HepG2 (cell line): ENCODE measurements around the gene GPC4. TPM values are rescaled to one million over a fixed set of nuclear protein-coding genes. Genes with fewer than 3 reads are reported as not detected.

Source experiments
- ATAC-seq: fragments of 200-7000 bp; cut with Tn5 transposase; 3 replicates; pipeline ENCODE4 v1.9.1; 2020; ENCODE audit warnings: mild to moderate bottlenecking, moderate library complexity
- BruUV-seq: library from RNA; stranded (reverse); fragments of 400-500 nt; replicated peaks from 2 replicates; lab custom pipeline; 2021; lab: Mats Ljungman, UMichigan
- CTCF ChIA-PET: fragments of 300-600 bp; formaldehyde crosslinking; extraction: SDS; loops from one replicate; lab custom pipeline; 2021; ENCODE audit warnings: low total read pairs, inconsistent platforms, low intra/inter-chr PET ratio; lab: Yijun Ruan, JAX
- POLR2A ChIA-PET: fragments of 350-600 bp; sonication (Branson Sonifier 250); formaldehyde crosslinking; loops from one replicate; lab custom pipeline; 2020; ENCODE audit warnings: antibody characterized with exemption, inconsistent platforms; lab: Yijun Ruan, JAX
- DNase-seq: peaks from one replicate; pipeline ENCODE4 v3.0.0-alpha.2; 2015; ENCODE audit warnings: low spot score
- FAIRE-seq: peaks from 3 replicates; lab custom pipeline; 2011; peaks lifted over from hg19 to GRCh38; lab: Jason Lieb, UNC
- H2AFZ ChIP-seq: one replicate; pipeline ENCODE4 v1.6.1; 2011; ENCODE audit warnings: low read length, inconsistent platforms
- H3K27ac ChIP-seq: fragments of 300-600 bp; 3 replicates; pipeline ENCODE4 v1.8.0; 2011; ENCODE audit warnings: mixed run types, mild to moderate bottlenecking, mixed read lengths, low read length, inconsistent platforms; ENCODE audit not compliant: insufficient read depth; ENCODE audit errors: extremely low read length
- H3K27me3 ChIP-seq, 2 experiments: fragments of 200-600 bp in 1 of 2; 2 replicates in 1 of 2; 3 replicates in 1 of 2; pipeline versions ENCODE4 v1.6.0 to v1.8.0; 2011; ENCODE audit warnings: low read length in 2 of 2, mild to moderate bottlenecking in 2 of 2, moderate library complexity in 2 of 2, inconsistent platforms in 1 of 2; ENCODE audit not compliant: insufficient read depth in 2 of 2, control insufficient read depth in 1 of 2
- H3K36me3 ChIP-seq, 2 experiments: fragments of 200-600 bp in 1 of 2; replicated peaks in 1 of 2; 2 replicates in 1 of 2; 3 replicates in 1 of 2; pipeline versions ENCODE4 v1.5.1 to v1.8.0; 2011; ENCODE audit warnings: low read length in 2 of 2, inconsistent platforms in 1 of 2; ENCODE audit not compliant: insufficient read depth in 2 of 2, control insufficient read depth in 1 of 2
- H3K4me1 ChIP-seq: 2 replicates; pipeline ENCODE4 v1.5.1; 2012; ENCODE audit warnings: low read length, inconsistent platforms; ENCODE audit not compliant: insufficient read depth
- H3K4me2 ChIP-seq: 2 replicates; pipeline ENCODE4 v1.6.0; 2011; ENCODE audit warnings: low read depth, low read length, inconsistent platforms
- H3K4me3 ChIP-seq, 3 experiments: fragments of 200-600 bp in 1 of 3; sonication (generic), shearing (Covaris generic) in 1 of 3; replicated peaks in 1 of 3; 2 replicates each; pipeline ENCODE4 v1.5.1; 2011 to 2016; ENCODE audit warnings: low read length in 3 of 3, inconsistent platforms in 2 of 3, low read depth in 2 of 3, mild to moderate bottlenecking in 2 of 3, control low read depth in 1 of 3, mixed read lengths in 1 of 3; ENCODE audit not compliant: insufficient read depth in 1 of 3
- H3K79me2 ChIP-seq: one replicate; pipeline ENCODE4 v1.6.1; 2011; ENCODE audit warnings: low read length, inconsistent platforms; ENCODE audit not compliant: insufficient read depth
- H3K9ac ChIP-seq: 2 replicates; pipeline ENCODE4 v1.6.0; 2011; ENCODE audit warnings: mild to moderate bottlenecking, low read depth, low read length, inconsistent platforms; ENCODE audit not compliant: insufficient read depth
- H3K9me3 ChIP-seq: 2 replicates; pipeline ENCODE4 v1.5.1; 2012; ENCODE audit warnings: mild to moderate bottlenecking, low read length
- H4K20me1 ChIP-seq: 2 replicates; pipeline ENCODE4 v1.6.0; 2011; ENCODE audit warnings: inconsistent platforms, mild to moderate bottlenecking, low read length, moderate library complexity; ENCODE audit not compliant: insufficient read depth
- ATF3 ChIP-seq: sonication (generic); formaldehyde crosslinking; IDR thresholded peaks from 2 replicates; pipeline ENCODE4 v1.4.0; 2020; ENCODE audit warnings: missing genetic modification reagents
- ATF7-NPFF ChIP-seq: sonication (generic); formaldehyde crosslinking; IDR thresholded peaks from 2 replicates; pipeline ENCODE4 v1.8.1; 2023; ENCODE audit warnings: mild to moderate bottlenecking, low read depth, missing genetic modification reagents, moderate library complexity
- BORCS8-MEF2B ChIP-seq: sonication (generic); formaldehyde crosslinking; IDR thresholded peaks from 2 replicates; pipeline ENCODE4 v1.8.0; 2022; ENCODE audit warnings: mild to moderate bottlenecking, missing genetic modification reagents
- E2F5 ChIP-seq: sonication (generic); formaldehyde crosslinking; conservative IDR thresholded peaks from 2 replicates; pipeline ENCODE4 v1.4.0; 2020; ENCODE audit warnings: missing genetic modification reagents
- NFE2L2 ChIP-seq: fragments of 150-350 bp; IDR thresholded peaks from 2 replicates; pipeline ENCODE4 v1.6.1; 2014; ENCODE audit warnings: low read length
- NR1H2 ChIP-seq: sonication (generic); formaldehyde crosslinking; IDR thresholded peaks from 2 replicates; pipeline ENCODE4 v1.8.1; 2022; ENCODE audit warnings: low read depth, missing genetic modification reagents, borderline replicate concordance
- PRDM15 ChIP-seq: sonication (generic); formaldehyde crosslinking; IDR thresholded peaks from 2 replicates; pipeline ENCODE4 v1.4.0; 2020; ENCODE audit warnings: missing genetic modification reagents
- REXO4 ChIP-seq: sonication (generic); formaldehyde crosslinking; IDR thresholded peaks from 2 replicates; pipeline ENCODE4 v1.8.0; 2022; ENCODE audit warnings: missing genetic modification reagents, mild to moderate bottlenecking, borderline replicate concordance
- SNAPC4 ChIP-seq: sonication (generic); formaldehyde crosslinking; IDR thresholded peaks from 2 replicates; pipeline ENCODE4 v1.4.0; 2020; ENCODE audit warnings: mild to moderate bottlenecking, missing genetic modification reagents
- ZBTB21 ChIP-seq: sonication (generic); formaldehyde crosslinking; IDR thresholded peaks from 2 replicates; pipeline ENCODE4 v1.4.0; 2020; ENCODE audit warnings: missing genetic modification reagents
- ZFP1 ChIP-seq: IDR thresholded peaks from 2 replicates; pipeline ENCODE4 v1.6.1; 2016
- ZNF552 ChIP-seq: sonication (generic); formaldehyde crosslinking; IDR thresholded peaks from 2 replicates; pipeline ENCODE4 v1.9.0; 2022; ENCODE audit warnings: missing genetic modification reagents, mild to moderate bottlenecking, borderline replicate concordance
- ZNF770 ChIP-seq: sonication (generic); formaldehyde crosslinking; IDR thresholded peaks from 2 replicates; pipeline ENCODE4 v1.5.0; 2020; ENCODE audit warnings: mild to moderate bottlenecking, missing genetic modification reagents
- WGBS: methylation state at CpG from one replicate; pipeline ENCODE4 v1.1.6; 2017; ENCODE audit warnings: low lambda C conversion rate; 5-methylcytosine and 5-hydroxymethylcytosine counted together
- in situ Hi-C: cut with HindIII; loops from 2 replicates; pipeline ENCODE4 v1.10.0; 2017; ENCODE audit warnings: low pct_unique_long_range_greater_than_20kb; ENCODE audit not compliant: extremely low pct_ligation_motif_present
- intact Hi-C: fragments of 100-400 bp; cut with micrococcal nuclease; formaldehyde crosslinking; loops from one replicate; pipeline ENCODE4 v1.10.0; 2022; ENCODE audit not compliant: unreplicated experiment
- polyA plus RNA-seq, 8 experiments: library from polyadenylated mRNA; depleted of rRNA in 3 of 8; stranded (reverse) in 7 of 8; unstranded in 1 of 8; fragments of >200 nt; fragmentation: Illumina TruSeq in 4 of 8; extraction: Trizol in 4 of 8; gene quantifications; 2 replicates each; pipeline versions ENCODE4 v1.2.1 to v1.2.3, GENCODE V29; 2011 to 2016; ENCODE audit warnings: low read depth in 4 of 8, missing spikeins in 1 of 8, mixed read lengths in 1 of 8; ENCODE audit not compliant: insufficient read depth in 1 of 8
- total RNA-seq, 5 experiments: library from RNA; depleted of rRNA; stranded (reverse); fragments of >200 nt; fragmentation: Illumina TruSeq; extraction: Trizol; gene quantifications; 2 replicates each; pipeline ENCODE4 v1.2.3, GENCODE V29; 2016; ENCODE audit warnings: low read depth in 1 of 5

The GPC4 gene
- total and polyA plus RNA-seq, 2 of the 13 experiments (the other 11 are each of a cell fraction or from before 2014, with no cell fraction given): 0.29 to 0.38 TPM

GRCh38 chrX:133362538-133362937, 52.8 kb downstream of the GPC4 start:
- CTCF ChIA-PET: no interaction called here
- no TSS peak for BruUV-seq
- H3K4me3 ChIP-seq: no peak overlapping the region
- H3K79me2 ChIP-seq: no peaks in the 10 kb centered on the region
- no peaks in the 10 kb centered on the region for H4K20me1 ChIP-seq
- intact Hi-C loops (no loop called here), in situ Hi-C loops (no loop called here)
- no peak overlapping the region for H3K4me2 ChIP-seq
- no peaks in the 10 kb centered on the region for H3K36me3 ChIP-seq
- POLR2A ChIA-PET: no interaction called here
- no peak for DNase-seq
- FAIRE-seq: no peak
- no peaks in the 10 kb centered on the region for H3K27me3 ChIP-seq
- H3K9me3 ChIP-seq: no peaks in the 10 kb centered on the region
- H3K9ac ChIP-seq: no peak overlapping the region
- 30% methylated on average over 2 of the region's 2 CpGs for WGBS
- ATAC-seq: no peak
- no peak overlapping the region for H2AFZ ChIP-seq
- no peak overlapping the region for H3K27ac ChIP-seq
- no peaks in the 10 kb centered on the region for H3K4me1 ChIP-seq
- TF ChIP-seq SNAPC4 (CRISPR knock-in tag): no peak
- TF ChIP-seq ZFP1 (CRISPR knock-in tag): no peak
- no peak for TF ChIP-seq ATF7-NPFF (CRISPR knock-in tag)
- TF ChIP-seq PRDM15 (CRISPR knock-in tag): no peak
- TF ChIP-seq ZNF552: no peak
- TF ChIP-seq BORCS8-MEF2B (CRISPR knock-in tag): no peak
- TF ChIP-seq ZBTB21: no peak
- TF ChIP-seq NR1H2 (CRISPR knock-in tag): no peak
- no peak for TF ChIP-seq ZNF770 (CRISPR knock-in tag)
- TF ChIP-seq REXO4 (CRISPR knock-in tag): no peak
- no peak for TF ChIP-seq ATF3 (CRISPR knock-in tag)
- TF ChIP-seq NFE2L2: no peak
- no peak for TF ChIP-seq E2F5
